HG02870 (cell line): ENCODE results near the gene RAB1B.
"Not testable (repeated sequence)": the region's sequence is repeated elsewhere in the genome, so short reads cannot be mapped to it uniquely, and the experiment has no call there.

Experiments used
- ATAC-seq: cut with Tn5 transposase; IDR thresholded peaks from one replicate; pipeline ENCODE4 v1.9.1; 2021; ENCODE audit warnings: mild to moderate bottlenecking, moderate library complexity; ENCODE audit not compliant: unreplicated experiment

Gene RAB1B

DNA sequence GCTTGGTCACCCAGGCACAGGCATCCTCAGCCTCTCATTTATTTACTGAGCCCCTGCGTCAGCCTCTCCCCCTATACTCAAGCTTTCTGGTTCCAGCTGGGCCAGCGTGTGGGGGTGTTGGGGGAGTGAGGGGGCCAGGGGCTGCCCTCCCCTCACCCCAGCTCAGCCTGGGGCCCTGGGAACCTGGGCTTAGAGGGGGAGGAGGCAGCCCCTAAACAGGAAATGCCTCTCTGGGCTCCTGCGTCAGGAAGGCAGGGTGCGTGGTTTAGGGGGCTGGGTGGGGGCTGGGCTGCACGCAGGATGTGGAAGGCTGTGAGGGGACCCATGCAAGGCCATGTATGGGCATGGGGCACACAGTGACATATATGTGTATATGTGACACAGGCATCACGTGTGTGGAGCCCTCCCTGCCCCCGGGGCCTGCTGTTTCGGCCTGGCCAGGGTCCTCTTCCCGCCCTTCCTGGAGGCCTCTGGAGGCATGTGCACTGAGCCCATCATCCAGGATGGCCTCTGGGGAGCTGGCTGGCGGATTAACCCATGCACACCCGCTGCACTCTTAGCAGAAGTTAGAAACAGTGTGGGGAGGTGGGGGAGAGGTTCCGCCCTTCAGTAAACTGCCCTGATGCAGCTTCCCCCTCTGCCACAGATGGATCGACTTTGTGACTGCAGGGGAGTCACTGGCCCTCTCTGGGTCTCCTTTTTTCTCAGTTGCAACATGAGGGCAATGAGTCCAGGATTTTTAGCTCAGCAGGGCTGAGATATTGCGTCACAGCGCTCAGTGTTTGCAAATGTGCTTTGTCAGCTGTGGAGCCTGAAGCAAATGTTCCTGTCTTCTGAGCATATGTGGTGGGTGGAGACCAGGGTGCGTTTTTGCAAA is 49.5 kb downstream of the RAB1B start:
- ATAC-seq = no peak

DNA sequence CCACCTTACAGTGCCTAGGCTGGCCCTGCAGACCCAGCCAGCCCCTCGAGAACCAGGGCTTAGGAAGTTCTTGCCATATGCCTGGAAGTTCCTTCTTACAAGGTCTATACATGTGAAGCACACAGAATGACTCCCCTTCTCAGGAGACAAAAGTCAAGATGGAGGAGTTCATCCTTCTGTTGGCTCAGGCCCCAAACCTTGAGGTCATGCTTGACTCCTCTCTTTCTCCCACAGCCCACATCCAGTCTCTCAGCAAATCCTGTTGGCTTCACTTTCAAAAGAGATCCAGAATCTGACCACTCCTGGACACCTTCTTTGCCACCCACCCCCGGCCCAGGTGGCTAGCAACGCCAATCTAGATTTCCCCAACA is 50.1 kb downstream of the RAB1B start:
- ATAC-seq = no peak

DNA sequence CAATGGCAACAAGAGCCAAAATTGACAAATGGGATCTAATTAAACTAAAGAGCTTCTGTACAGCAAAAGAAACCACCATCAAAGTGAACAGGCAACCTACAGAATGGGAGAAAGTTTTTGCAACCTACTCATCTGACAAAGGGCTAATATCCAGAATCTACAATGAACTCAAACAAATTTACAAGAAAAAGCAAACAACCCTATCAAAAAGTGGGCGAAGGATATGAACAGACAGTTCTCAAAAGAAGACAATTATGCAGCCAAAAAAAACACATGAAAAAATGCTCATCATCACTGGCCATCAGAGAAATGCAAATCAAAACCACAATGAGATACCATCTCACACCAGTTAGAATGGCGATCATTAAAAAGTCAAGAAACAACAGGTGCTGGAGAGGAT is 51.9 kb downstream of the RAB1B start:
- not testable (repeated sequence) for ATAC-seq

- ATAC-seq = not testable (repeated sequence)
Measured at GRCh38 chr11:66320748-66321147, 52.3 kb downstream of the RAB1B start.

DNA sequence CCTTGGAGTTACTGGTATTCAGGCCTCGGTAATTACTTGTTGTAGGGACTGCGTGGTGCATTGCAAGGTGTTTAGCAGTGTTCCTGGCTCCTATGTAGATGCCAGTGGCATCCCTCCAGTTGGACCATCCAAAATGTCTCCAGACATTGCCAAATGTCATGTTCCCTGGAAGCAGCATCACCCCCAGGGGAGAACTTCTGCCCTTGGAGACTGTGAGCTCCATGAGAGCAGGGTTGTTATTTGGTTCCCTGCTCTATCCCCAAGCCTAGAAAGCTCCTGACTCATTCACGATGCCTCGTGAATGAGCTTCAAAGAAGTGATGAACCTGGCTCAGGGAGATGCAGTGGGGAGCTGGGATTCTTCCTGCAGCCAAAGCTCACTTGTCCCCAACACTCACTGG is 53.2 kb downstream of the RAB1B start:
- ATAC-seq = no peak

DNA sequence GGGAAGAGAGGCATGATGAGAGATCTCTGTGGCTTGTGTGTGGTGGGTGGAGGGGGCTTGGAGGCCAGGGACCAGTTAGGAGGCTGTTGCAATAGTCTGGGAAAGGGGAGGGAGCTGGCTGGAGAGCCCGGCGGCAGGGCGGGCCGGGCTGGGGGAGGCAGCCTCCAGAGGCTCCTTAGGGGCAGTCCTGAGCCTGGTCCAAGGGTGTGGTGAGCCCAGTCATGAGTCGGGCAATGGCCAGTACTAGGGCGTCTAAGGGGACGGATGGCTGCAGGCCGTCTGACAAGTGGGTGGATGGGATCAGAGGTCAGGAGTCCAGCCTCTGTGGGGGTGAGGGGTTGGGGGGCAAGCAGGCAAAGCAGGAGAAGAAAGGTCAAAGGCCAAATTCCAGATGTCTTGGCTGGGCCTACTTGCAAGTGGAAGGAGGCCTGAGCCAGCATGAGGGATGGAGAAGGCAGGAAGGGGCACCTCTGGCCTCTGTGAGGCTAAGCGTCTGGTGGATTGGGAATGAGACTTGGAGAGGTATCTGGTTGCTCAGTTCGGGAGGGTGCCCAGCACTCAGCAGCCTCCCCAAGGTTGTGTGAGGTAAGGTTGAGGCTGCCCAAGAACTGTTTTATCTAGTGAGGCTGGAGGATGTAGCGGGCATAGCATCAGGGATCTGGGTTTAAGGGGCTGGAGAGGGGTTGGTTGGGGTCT is 54.4 kb downstream of the RAB1B start:
- ATAC-seq = no peak

DNA sequence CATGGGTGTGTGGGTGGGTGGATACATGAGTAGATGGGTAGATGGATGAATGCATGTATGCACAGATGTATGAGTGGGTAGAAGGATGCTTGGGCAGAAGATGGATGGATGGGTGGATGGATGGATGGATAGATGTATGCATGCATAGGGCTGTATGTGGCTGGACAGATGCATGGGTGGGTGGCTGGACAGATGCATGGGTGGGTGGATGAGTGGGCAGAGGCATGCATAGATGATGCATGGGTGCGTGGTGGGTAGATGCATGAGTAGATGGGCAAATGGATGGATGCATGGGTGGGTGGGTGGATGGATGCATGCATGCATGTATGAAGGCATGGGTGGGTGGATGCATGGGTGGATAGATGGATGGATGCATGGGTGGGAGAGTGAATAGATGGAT is 55.2 kb downstream of the RAB1B start:
- no peak for ATAC-seq

DNA sequence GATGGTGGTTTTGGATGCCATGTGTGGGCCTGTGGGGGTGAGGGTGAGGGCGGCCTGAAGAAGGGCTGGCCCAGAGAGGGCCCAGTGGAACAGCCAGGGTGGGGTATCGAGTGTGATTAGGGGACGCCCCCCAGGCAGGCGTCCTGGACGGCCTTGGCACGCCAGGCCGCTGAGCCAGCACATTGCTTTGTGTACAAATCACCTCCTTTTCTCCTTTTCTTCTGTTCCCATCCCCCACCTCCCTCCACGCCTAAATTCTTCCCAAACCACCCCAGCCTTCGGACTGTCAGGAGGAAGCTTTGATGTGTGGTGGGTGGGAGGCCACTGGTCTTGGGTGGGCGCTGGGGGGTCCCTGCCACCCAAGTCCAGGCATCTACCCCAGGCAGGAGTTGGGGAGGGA is 56.2 kb downstream of the RAB1B start:
- ATAC-seq = no peak

DNA sequence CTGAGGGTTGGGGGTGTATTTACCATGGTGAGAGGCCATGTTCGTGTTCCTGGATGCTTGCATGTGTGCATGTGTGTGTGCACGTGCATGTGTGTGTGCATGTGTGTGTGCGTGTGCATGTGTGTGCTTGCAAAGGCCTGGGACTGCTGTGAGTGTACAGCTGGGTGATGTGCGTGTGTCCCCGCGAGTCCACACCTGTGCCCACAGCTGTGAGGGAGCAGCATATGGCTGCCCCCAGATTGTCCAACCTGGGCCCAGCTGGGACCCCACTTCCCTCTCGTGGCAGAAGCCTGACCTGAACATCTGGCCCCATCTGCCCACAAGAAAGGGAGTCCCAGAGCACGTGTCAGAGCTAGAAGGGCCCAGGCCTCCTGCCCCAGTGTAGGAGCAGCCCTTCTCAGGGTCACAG is 56.8 kb downstream of the RAB1B start:
- no peak for ATAC-seq

DNA sequence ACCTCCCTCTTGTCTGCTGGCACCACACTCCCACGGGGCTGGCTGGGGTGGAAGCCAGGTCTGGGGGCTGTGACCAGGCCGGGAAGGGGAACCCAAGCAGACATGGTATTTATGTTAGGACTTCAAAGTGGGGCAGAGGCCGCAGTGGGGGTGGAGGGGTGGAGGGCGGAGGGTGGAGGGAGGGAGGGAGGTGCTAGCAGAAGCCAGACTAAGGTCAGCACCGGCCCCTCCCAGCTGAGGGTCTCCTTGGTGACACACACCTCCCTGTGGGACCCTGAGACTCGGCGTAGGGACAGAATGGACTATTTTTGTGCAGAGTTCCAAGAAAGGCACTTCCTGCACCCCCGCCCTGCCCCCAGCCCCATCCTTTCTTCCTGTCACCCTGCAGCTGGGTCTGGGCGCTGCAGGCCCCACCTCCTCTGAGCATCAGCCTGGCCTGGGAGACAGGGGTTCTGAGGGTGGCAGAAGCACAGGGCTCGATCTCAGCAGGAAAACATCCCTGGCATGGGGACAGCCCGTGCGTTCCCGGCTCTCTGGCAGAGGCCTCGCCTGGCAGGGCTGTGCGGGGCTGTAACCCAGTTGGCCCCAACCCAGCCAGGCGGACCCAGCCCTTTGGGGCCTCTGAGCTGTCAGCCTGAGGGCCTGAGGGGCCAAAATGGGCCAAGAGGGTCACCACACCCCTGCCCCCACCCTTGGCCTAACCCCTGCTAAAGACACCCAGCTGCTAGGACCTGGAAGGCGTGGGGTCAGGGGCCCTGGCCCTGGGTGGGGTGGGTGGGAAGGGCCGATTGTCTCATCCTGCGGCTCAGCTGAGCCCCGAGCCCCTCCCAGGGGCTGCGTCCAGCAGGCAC is 58.0 kb downstream of the RAB1B start:
- ATAC-seq = no peak
